Chondrocyte (in vitro differentiated cells): Measurements from ENCODE around the gene DSC1. TPM values are rescaled to one million over a fixed set of nuclear protein-coding genes. Genes with fewer than 3 reads are reported as not detected.
"Not testable (repeated sequence)": the region's sequence is repeated elsewhere in the genome, so short reads cannot be mapped to it uniquely, and the experiment has no call there.

Experiments
- DNase-seq: peaks from one replicate; pipeline ENCODE4 v3.0.0; 2021; ENCODE audit warnings: mixed read lengths, low spot score
- H3K27ac Mint-ChIP-seq: one replicate; pipeline ENCODE4 v1.8.0; 2021; ENCODE audit warnings: mild to moderate bottlenecking, moderate library complexity, mixed read lengths; ENCODE audit not compliant: unreplicated experiment
- H3K27me3 Mint-ChIP-seq: 2 replicates; pipeline ENCODE4 v1.8.0; 2021; ENCODE audit warnings: low read depth, mixed read lengths
- H3K36me3 Mint-ChIP-seq: 2 replicates; pipeline ENCODE4 v1.8.0; 2021; ENCODE audit warnings: low read depth, mixed read lengths
- H3K4me1 Mint-ChIP-seq: 2 replicates; pipeline ENCODE4 v1.8.0; 2021; ENCODE audit warnings: low read depth, mild to moderate bottlenecking, mixed read lengths
- H3K4me3 Mint-ChIP-seq: one replicate; pipeline ENCODE4 v1.8.0; 2021; ENCODE audit warnings: mild to moderate bottlenecking, moderate library complexity, mixed read lengths; ENCODE audit not compliant: unreplicated experiment
- H3K9me3 Mint-ChIP-seq: 2 replicates; pipeline ENCODE4 v1.8.0; 2021; ENCODE audit warnings: low read depth, mixed read lengths
- CTCF ChIP-seq: fragments of 200-600 bp; sonication (generic); IDR thresholded peaks from 2 replicates; pipeline ENCODE4 v1.5.0; 2021; ENCODE audit warnings: antibody characterized with exemption, mild to moderate bottlenecking, moderate library complexity
- total RNA-seq: library from RNA; stranded (reverse); gene quantifications from 3 replicates; pipeline ENCODE4 v1.2.1, GENCODE V29; 2021

The DSC1 gene
- total RNA-seq, 1 donor from 2014 or later = not detected

DNA sequence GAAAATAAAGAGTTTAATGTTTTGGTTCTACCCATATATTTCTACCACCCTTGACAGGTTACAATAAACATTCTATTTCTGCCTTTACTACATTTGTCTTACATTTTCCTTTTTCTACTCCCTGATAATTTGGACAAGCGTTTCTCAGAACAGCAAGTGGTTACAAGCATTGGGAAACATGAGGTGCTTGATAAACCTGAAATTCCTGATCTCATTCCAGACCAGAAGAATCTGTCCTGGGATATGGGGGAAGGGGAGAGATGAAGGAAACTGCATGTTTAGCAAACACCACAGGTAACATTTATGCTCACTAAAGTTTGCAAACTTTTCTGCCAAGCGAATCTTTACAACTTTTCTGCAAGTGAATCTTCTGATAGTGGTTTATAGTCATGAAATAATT is 28.3 kb upstream of the DSC1 start:
- no peak for DNase-seq
- Mint-ChIP-seq H3K36me3 (no peaks in the 10 kb centered on the region), H3K27ac (no peak overlapping the region)

GRCh38 chr18:31189757-31190156 is 27.1 kb upstream of the DSC1 start:
- H3K4me3 Mint-ChIP-seq = no peak overlapping the region
- H3K9me3 Mint-ChIP-seq = no peaks in the 10 kb centered on the region

More for the DNA sequence above, 28.3 kb upstream of the DSC1 start:
- peaks cover 10% of the 10 kb centered on the region for H3K4me1 Mint-ChIP-seq
- TF ChIP-seq CTCF = no peak
- no peak overlapping the region for H3K4me3 Mint-ChIP-seq
- peaks cover 6% of the 10 kb centered on the region for H3K27me3 Mint-ChIP-seq
- H3K9me3 Mint-ChIP-seq = no peaks in the 10 kb centered on the region

DNA sequence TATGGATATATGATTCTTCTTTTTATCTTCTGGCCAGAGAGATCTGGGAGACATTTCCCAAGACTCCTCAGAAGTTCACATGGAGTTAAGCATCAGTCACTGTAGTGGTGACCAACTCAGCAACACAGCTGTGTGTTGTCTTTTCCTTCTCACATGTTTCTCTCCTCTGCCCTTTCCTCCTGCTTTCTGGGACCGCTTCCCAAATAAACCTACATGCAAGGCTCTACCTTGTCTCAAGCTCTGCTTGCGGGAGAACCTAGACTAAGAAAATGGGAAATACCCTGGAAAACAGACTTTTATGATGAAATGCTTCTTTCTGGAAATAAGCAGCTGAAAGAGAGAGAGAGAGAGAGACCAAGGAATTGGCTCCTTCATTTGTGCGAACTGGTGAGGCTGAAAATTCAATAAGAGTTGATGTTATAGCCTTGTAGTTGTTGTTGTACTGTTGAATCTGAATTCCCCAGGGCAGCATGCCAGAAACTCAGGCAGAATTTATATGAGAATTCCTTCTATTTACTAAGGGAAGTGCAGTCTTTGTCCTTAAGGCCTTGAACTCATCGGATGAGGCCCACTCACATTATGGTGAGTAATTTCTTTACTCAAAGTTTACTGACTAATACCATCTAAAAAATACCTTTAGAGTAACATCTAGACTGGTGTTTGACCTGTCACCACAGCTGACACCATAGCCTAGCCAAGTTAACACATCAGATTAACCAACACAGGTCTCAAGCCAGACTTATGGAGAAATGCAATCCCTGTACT is 22.7 kb upstream of the DSC1 start:
- Mint-ChIP-seq H3K4me3 (no peak overlapping the region), H3K27ac (no peak overlapping the region), H3K9me3 (no peaks in the 10 kb centered on the region), H3K36me3 (no peaks in the 10 kb centered on the region), H3K27me3 (peaks cover 13% of the 10 kb centered on the region), H3K4me1 (peaks cover 7% of the 10 kb centered on the region)
- DNase-seq = no peak
- TF ChIP-seq CTCF = no peak

More at GRCh38 chr18:31189757-31190156, 27.1 kb upstream of the DSC1 start:
- Mint-ChIP-seq H3K27me3 (peaks cover 6% of the 10 kb centered on the region), H3K4me1 (peaks cover 10% of the 10 kb centered on the region), H3K36me3 (no peaks in the 10 kb centered on the region), H3K27ac (no peak overlapping the region)
- no peak for DNase-seq
- no peak for TF ChIP-seq CTCF

DNA sequence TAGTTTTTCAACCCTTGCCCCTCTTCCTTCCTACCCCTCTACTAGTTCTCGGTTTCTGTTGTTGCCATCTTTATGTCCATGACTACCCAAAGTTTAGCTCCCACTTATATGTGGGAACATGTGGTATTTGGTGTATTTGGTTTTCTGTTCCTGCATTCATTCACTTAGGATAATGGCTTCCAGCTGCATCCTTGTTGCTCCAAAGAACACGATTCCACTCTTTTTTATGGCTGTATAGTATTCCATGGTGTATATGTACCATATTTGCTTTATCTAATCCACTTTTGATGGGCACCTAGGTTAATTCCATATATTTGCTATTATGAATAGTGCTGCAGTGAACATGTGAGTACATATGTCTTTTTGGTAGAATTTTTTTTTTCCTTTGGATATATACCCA is 20.6 kb upstream of the DSC1 start:
- H3K36me3 Mint-ChIP-seq = no peaks in the 10 kb centered on the region
- DNase-seq = no peak
- H3K4me3 Mint-ChIP-seq = no peak overlapping the region
- H3K9me3 Mint-ChIP-seq = no peaks in the 10 kb centered on the region
- H3K4me1 Mint-ChIP-seq = peaks cover 7% of the 10 kb centered on the region
- peaks cover 11% of the 10 kb centered on the region for H3K27me3 Mint-ChIP-seq
- no peak overlapping the region for H3K27ac Mint-ChIP-seq
- no peak for TF ChIP-seq CTCF

DNA sequence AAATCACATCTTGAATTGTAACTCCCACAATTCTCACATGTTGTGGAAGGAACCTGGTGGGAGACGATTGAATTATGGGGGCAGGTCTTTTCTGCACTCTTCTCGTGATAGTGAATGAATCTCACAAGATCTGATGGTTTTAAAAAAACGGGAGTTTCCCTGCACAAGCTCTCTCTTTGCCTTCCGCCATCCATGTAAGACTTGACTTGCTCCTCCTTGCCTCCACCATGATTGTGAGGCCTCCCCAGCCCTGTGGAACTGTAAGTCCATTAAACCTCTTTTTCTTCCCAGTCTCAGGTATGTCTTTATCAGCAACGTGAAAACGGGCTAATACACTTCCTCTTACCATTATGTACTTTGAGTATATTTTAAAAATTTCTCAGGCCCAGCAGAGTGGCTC is 14.7 kb upstream of the DSC1 start:
- H3K4me1 Mint-ChIP-seq, H3K27ac Mint-ChIP-seq, H3K4me3 Mint-ChIP-seq, DNase-seq, H3K36me3 Mint-ChIP-seq: not testable (repeated sequence)
- Mint-ChIP-seq H3K27me3 (peaks cover 19% of the 10 kb centered on the region), H3K9me3 (peaks cover 11% of the 10 kb centered on the region)

GRCh38 chr18:31176531-31176930 is 13.9 kb upstream of the DSC1 start:
- no peak for TF ChIP-seq CTCF
- Mint-ChIP-seq H3K36me3 (no peaks in the 10 kb centered on the region), H3K27ac (no peak overlapping the region), H3K4me3 (no peak overlapping the region), H3K27me3 (peaks cover 13% of the 10 kb centered on the region), H3K9me3 (peaks cover 11% of the 10 kb centered on the region), H3K4me1 (no peaks in the 10 kb centered on the region)
- DNase-seq = no peak
